ENCODE results near the gene AREL1.

AREL1 gene

DNA sequence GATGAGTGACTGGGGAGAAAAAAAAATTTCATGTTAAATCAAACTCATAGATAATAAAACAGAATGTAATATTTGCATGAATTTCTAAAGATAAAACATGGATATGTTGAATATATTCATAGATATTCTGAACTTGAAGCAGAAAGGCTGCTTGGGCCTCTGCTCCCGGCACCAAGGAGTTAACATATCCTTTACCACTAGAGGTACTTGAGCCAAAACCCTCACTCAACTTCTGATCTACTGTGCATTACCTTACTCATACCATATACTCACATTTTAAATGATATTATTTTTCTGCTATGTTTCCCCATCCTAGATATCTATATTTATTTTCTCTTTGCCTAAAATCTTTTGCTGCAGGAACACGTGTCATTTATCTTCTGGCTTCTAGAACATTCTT is 14.9 kb downstream of the AREL1 start:
- DNase-seq: no peak

DNA sequence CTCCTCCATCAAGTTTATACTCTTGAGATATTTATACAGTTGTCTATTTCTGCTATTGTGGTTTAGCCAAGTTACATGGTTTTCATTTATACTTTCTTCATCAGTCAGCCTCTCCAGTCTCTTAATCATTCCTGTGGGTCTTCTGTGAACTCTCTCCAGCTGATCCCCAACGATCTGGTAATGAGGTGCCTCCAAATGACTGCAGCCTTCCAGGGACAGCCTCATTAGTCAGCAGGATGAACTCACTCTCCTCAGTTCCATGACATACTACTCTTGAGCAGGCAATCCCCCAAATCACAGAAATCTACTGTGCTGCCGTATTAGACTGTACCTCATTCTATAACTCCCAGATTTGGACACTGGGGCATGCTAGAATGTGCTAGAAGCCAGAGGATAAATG is 15.3 kb downstream of the AREL1 start:
- no peak for DNase-seq

DNA sequence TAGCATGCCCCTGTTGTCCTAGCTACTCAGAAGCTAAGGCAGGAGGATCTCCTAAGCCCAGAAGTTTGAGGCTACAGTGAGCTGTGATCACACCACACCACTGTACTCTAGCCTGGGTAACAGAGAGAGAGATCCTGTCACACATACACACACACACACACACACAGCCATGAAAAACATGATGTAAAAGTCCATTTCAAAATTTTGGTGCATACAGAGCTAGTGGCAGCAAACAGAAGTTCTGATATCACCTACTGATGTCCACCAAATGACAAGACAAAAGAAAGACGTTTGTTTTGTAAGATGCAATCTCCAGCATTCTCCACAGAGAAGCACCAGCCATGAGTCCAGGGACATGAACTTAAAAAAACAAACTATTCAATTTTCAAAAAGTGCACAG is 15.9 kb downstream of the AREL1 start:
- DNase-seq: no peak

- no peak for DNase-seq
These were observed 17.5 kb downstream of the AREL1 start for GRCh38 chr14:74695406-74695805.

DNA sequence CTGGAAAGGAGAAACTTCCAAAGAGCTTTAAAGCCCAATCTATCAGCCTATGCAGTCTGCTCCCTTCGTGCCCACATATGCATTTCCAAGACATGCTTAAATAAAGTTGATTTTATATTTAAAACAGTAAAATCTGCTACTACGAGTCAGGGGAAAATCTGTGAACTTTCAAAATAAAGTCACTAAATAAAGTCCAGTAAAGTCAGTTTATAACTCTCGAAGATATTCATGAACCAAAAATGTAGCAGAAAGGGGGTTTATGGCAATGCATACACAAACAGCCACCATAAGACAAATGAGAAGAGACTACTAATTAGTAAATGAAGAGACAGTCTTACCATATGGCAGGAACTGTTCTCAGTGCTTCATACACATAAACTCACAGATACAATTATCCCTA is 19.7 kb downstream of the AREL1 start:
- DNase-seq: no peak

DNA sequence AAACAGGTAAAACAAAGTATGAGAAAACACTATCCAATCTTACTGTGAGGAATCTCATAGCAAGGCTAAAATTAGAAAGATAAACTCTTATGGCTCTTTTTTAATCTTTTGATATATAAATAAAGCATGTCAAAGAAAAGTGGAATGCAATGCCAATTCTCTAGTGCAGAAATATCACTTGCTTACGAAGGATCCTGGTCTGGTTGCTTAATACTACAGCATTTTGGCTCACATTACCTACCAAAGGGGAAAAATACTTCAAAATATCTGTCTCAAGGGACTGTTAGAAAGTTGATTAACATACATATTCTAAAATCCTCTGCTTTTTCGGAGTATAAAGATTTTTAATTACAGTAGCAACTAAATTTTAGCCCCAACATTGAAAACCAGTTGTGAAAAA is 21.4 kb downstream of the AREL1 start:
- DNase-seq: no peak

GRCh38 chr14:74685921-74686678 is 26.8 kb downstream of the AREL1 start:
- DNase-seq: no peak

DNA sequence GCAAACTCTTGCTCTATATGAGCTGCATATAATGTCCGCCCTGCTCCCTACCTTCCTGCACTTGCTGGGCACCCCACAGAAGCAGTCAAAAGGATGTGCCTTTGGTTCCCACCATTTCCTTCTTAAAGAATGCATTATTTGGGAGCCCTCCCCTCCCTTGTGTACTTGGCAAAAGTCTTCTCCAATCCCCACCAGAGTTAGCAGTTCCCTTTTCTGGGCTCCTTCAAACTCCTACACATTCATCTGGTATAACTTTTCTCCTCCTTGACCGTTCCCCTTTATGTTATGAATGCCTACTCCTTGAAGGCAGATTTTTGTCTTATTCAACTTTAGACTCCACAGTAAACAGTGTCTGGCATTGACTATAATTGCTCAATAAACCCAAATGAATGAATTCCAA is 27.8 kb downstream of the AREL1 start:
- DNase-seq: no peak

- DNase-seq: no peak
These were observed 28.4 kb downstream of the AREL1 start for GRCh38 chr14:74684434-74684833.

DNA sequence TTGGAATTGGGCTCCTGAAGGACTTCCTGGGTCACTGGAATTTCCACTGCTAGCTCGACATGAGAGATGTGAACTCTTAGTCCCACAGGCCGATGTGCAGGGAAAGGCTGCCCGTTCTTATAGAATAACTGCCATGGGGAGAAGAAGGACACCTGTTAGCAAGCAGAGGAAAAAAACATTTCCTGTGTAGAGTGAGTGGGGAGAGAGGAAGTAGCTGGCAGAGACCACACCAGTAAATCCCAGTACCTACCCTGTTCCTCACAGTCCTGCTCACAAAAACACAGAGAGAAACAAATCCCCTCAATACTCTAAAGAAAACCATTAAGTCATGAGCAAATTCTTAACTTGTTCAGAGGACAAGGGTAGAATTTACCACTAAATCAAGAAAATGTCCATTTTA is 29.5 kb downstream of the AREL1 start:
- DNase-seq: no peak

GRCh38 chr14:74682169-74682952 is 30.5 kb downstream of the AREL1 start:
- DNase-seq: no peak

GRCh38 chr14:74675219-74675618 is 37.7 kb downstream of the AREL1 start:
- no peak for DNase-seq

DNA sequence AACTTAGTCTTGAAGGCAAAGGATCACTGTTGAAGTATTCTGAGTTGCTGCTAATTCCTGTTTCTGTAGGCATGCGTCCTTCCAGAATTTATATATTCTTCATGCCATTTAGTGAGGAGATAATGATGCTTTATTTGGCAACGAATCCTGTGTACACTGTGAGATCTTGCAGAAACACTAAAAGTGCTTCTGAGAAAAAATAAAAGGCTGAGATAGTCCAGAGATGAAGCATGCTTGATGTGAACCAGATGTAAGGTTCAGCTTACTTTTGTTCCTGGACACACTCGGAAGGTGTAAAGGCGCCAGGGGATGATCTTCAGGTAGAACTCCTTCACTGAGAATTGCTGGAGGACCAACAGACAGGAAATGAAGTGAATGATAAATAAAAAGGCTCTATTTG is 39.1 kb downstream of the AREL1 start:
- no peak for DNase-seq

- no peak for DNase-seq
These were observed 41.1 kb downstream of the AREL1 start for GRCh38 chr14:74671789-74672188.

- DNase-seq: no peak
These were observed 42.0 kb downstream of the AREL1 start for GRCh38 chr14:74670726-74671411.

DNA sequence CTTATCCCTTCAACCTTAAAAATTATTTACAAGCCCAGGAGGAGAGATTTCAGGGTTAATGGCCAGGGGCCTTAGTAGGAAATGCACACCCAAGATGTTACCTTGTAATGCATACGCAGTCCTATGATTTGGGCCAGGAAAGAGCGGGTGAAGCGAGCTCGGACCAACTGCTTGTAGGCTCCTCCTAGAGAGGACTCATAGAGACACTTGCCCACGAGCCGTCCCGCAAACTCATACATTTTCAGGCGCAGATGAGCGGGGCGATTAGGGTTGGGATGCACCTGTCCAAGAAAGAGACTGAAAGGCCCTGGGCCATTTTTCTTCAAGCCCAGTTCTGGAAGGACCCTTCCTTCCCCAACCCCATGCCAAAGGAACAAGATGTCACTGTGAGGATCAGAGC is 43.0 kb downstream of the AREL1 start:
- DNase-seq: no peak

DNA sequence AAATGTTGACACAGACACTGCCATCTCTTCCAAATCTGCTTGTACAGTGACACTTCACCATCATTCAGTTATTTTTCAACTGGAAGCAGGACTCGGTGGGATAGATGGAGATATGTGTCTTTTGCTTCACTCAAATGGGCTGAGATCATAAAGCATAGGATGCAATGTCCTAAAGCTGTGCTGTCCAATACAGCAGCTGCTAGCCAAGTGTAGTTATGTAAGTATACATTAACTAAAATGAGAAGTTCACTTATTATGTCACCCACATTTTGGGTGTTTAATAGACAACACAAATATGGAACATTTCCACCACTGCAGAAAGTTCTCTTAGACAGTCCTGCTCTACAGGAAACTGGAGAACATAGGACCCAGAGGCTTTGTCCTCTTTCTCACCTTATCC is 43.6 kb downstream of the AREL1 start:
- DNase-seq: no peak

GRCh38 chr14:74667758-74668157 is 45.1 kb downstream of the AREL1 start:
- no peak for DNase-seq

DNA sequence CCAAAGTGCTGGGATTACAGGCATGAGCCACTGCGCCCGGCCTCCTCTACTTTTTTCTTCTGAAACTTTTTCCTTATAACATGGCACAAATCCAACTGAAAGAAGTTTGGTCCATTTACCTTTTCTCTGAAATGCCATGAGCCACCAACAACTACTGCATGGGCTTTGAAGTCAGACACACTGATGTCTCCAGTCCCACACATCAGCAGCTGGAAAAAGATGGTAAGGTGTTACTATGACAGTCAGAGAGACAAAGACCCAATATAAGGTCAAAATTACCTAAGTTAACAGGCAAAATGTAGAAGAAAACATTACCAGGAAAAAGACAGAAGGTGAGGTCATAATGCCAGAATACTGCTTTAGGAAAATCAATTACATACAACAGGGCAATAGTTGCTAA is 48.2 kb downstream of the AREL1 start:
- no peak for DNase-seq

GRCh38 chr14:74663884-74664283 is 49.0 kb downstream of the AREL1 start:
- no peak for DNase-seq

GRCh38 chr14:74661726-74662450 is 51.0 kb downstream of the AREL1 start:
- DNase-seq: no peak

DNA sequence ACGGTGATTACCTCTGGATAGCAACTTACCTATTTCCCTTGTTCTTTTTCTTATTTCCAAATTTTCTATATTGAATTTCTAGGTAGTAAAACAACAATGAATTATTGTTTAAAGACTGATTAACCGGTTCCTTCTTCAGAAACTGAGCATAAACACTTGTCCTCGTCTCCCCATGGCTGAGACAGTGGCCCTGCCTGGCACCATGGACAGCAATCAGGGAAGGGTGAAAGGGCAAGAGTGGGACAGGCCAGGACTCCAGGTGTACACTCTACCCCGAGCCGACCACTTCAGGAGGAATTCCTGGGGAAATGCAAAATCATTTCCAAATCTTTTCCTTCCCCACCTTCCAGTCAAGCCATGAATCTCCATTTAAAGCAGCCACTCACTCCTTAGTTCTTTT is 52.0 kb downstream of the AREL1 start:
- DNase-seq: no peak

- DNase-seq: no peak
These were observed 52.7 kb downstream of the AREL1 start for GRCh38 chr14:74660167-74660566.

Data from NCI-H1092 treated with DMSO at 0.1 percent for 48 hours (cell line).